Measurements from ENCODE around the gene CACNG6. TPM values are rescaled to one million over a fixed set of nuclear protein-coding genes. Genes with fewer than 3 reads are reported as not detected.

CACNG6 gene, protein sequence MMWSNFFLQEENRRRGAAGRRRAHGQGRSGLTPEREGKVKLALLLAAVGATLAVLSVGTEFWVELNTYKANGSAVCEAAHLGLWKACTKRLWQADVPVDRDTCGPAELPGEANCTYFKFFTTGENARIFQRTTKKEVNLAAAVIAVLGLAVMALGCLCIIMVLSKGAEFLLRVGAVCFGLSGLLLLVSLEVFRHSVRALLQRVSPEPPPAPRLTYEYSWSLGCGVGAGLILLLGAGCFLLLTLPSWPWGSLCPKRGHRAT
- total RNA-seq (not detected), polyA plus RNA-seq (not detected)

GRCh38 chr19:53991224-53992113 is at the start of gene CACNG6:
Gene CACNG6 (plus strand): TSS chr19:53991637. CDS start chr19:53992878, 1,241 bp downstream.
- no peaks in the 10 kb centered on the region for H3K9me3 ChIP-seq
- no peaks in the 10 kb centered on the region for H3K36me3 ChIP-seq
- 7% methylated on average over 59 to 66 of the region's 66 CpGs for WGBS, 2 donors
- H3K27ac ChIP-seq = no peak within 1 kb of the TSS
- H3K4me3 ChIP-seq = peak within 1 kb of the TSS in 2 of 4 donors; percentile 21 to 39
- TF ChIP-seq CTCF (IDR thresholded peaks at IDR 0.05) = no peak
- DNase-seq = peak in 2 of 6 donors; percentile 26 to 68
- no peaks in the 10 kb centered on the region for H3K4me1 ChIP-seq
- FAIRE-seq = no peak
- intact Hi-C loops (cut with DNase I) = no loop called here
- peaks cover 0 to 15% (median 4%) of the 10 kb centered on the region in 4 donors for H3K27me3 ChIP-seq
- peak in 1 of 4 donors; percentile 22 for ATAC-seq

GRCh38 chr19:53942001-53942786 is 49.2 kb upstream of the CACNG6 start:
- ATAC-seq (no peak), FAIRE-seq (no peak), DNase-seq (peak in 1 of 6 donors; percentile 10)
- Histone ChIP-seq H3K4me1 (no peaks in the 10 kb centered on the region), H3K27ac (no peak overlapping the region), H3K36me3 (no peaks in the 10 kb centered on the region), H3K9me3 (no peaks in the 10 kb centered on the region), H3K4me3 (no peak overlapping the region), H3K27me3 (peaks cover 0 to 16% (median 6%) of the 10 kb centered on the region in 4 donors)
- intact Hi-C loops (cut with DNase I) = no loop called here
- no peak for TF ChIP-seq CTCF (IDR thresholded peaks at IDR 0.05)
- 3 to 5% methylated on average over 42 to 55 of the region's 55 CpGs for WGBS, 2 donors

GRCh38 chr19:53944416-53944815 is 47.0 kb upstream of the CACNG6 start:
- ATAC-seq = no peak
- intact Hi-C loops (cut with DNase I) = no loop called here
- no peak for DNase-seq
- WGBS, 2 donors = 56 to 63% methylated on average over 4 of the region's 4 CpGs
- Histone ChIP-seq H3K4me3 (no peak overlapping the region), H3K9me3 (no peaks in the 10 kb centered on the region), H3K4me1 (no peaks in the 10 kb centered on the region), H3K27me3 (peaks cover 0 to 20% (median 6%) of the 10 kb centered on the region in 4 donors), H3K36me3 (no peaks in the 10 kb centered on the region), H3K27ac (no peak overlapping the region)
- no peak for FAIRE-seq
- TF ChIP-seq CTCF (IDR thresholded peaks at IDR 0.05) = no peak

DNA sequence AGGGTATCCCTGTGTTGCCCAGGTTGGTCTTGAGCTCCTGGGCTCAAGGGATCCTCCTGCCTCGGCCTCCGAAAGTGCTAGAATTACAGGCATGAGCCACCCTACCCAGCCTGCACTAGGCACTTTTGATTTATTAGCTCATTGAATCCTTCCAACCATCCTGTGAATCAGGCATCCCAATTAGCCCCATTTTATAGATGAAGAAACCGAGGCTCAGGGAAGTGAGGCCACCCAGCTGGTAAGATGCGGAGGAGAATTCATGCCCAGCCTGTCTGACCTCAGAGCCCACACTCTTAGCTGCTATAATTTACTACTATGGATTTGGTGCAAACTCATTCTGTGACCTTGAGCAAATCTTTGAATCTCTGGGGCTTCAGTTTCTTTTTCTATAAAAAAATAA is 46.5 kb upstream of the CACNG6 start:
- H3K27me3 ChIP-seq = peaks cover 0 to 20% (median 6%) of the 10 kb centered on the region in 4 donors
- H3K4me1 ChIP-seq = no peaks in the 10 kb centered on the region
- no peak overlapping the region for H3K4me3 ChIP-seq
- no peaks in the 10 kb centered on the region for H3K36me3 ChIP-seq
- no peak overlapping the region for H3K27ac ChIP-seq
- DNase-seq (no peak), FAIRE-seq (no peak), ATAC-seq (no peak)
- intact Hi-C loops (cut with DNase I) = no loop called here
- WGBS, 2 donors = 60 to 70% methylated on average over 4 of the region's 4 CpGs
- H3K9me3 ChIP-seq = no peaks in the 10 kb centered on the region
- TF ChIP-seq CTCF (IDR thresholded peaks at IDR 0.05) = no peak

Measured in pancreas (tissue), 10 donors.